ENCODE measurements around the gene ZFP3.
"Not testable (repeated sequence)": the region's sequence is repeated elsewhere in the genome, so short reads cannot be mapped to it uniquely, and the experiment has no call there.

Gene ZFP3

DNA sequence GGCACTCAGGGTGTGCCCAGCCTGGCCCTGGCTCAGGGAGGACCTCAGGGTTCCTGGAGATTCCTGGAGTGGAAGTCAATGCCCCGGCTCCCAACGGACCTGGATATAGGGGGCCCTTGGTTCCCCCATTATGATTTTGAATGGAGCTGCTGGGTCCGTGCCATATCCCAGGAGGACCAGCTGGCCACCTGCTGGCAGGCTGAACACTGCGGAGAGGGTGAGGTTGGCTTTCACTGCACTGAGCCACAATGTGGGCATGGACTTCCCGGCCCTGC, 61.1 kb downstream of the ZFP3 start:
- DNase-seq = no peak

DNA sequence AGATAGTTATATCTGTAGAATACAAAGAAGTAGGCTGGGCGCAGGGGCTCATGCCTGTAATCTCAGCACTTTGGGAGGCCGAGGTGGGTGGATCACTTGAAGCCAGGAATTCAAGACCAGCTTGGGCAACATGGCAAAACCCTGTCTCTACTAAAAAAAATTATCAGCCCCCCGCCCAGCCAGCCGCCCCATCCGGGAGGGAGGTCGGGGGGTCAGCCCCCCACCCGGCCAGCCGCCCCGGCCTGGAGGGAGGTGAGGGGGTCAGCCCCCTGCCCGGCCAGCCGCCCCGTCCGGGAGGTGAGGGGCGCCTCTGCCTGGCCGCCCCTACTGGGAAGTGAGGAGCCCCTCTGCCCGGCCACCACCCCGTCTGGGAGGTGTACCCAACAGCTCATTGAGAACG, 64.6 kb downstream of the ZFP3 start:
- not testable (repeated sequence) for DNase-seq

Data from NK-92 treated with Interleukin-12 subunit alpha and Interleukin-12 subunit beta, amount 100 ng/mL, for 24 hours (cell line).